MCF 10A (cell line): Measurements from ENCODE around the gene CCDC6. TPM values are rescaled to one million over a fixed set of nuclear protein-coding genes. Genes with fewer than 3 reads are reported as not detected.
"Not testable (repeated sequence)": the region's sequence is repeated elsewhere in the genome, so short reads cannot be mapped to it uniquely, and the experiment has no call there.

Experiments used
- BruUV-seq: library from RNA; stranded (reverse); fragments of 400-500 nt; replicated peaks from 2 replicates; lab custom pipeline; 2021; lab: Mats Ljungman, UMichigan
- CTCF ChIA-PET: fragments of 300-600 bp; sonication (Branson Sonifier 250); formaldehyde crosslinking; extraction: SDS; loops from one replicate; lab custom pipeline; 2021; ENCODE audit warnings: antibody characterized with exemption, inconsistent platforms; lab: Yijun Ruan, JAX
- POLR2A ChIA-PET: fragments of 300-600, 350-650 bp; sonication (Branson Sonifier 250); formaldehyde crosslinking; extraction: SDS; loops from one replicate; lab custom pipeline; 2020; ENCODE audit warnings: antibody characterized with exemption, inconsistent platforms; lab: Yijun Ruan, JAX
- DNase-seq: peaks from one replicate; pipeline ENCODE4 v3.0.0-alpha.2; 2018; ENCODE audit not compliant: unreplicated experiment
- H3K27ac Mint-ChIP-seq: one replicate; pipeline ENCODE4 v1.8.0; 2022; ENCODE audit warnings: mild to moderate bottlenecking, low read depth, mixed read lengths; ENCODE audit not compliant: unreplicated experiment
- H3K27me3 Mint-ChIP-seq: one replicate; pipeline ENCODE4 v1.8.0; 2022; ENCODE audit warnings: mixed read lengths; ENCODE audit not compliant: insufficient read depth, unreplicated experiment
- H3K36me3 Mint-ChIP-seq: one replicate; pipeline ENCODE4 v1.8.0; 2022; ENCODE audit warnings: mild to moderate bottlenecking, moderate library complexity, mixed read lengths; ENCODE audit not compliant: insufficient read depth, unreplicated experiment
- H3K4me1 Mint-ChIP-seq: one replicate; pipeline ENCODE4 v1.8.0; 2022; ENCODE audit warnings: mixed read lengths; ENCODE audit not compliant: insufficient read depth, unreplicated experiment
- H3K4me3 Mint-ChIP-seq: one replicate; pipeline ENCODE4 v1.8.0; 2022; ENCODE audit warnings: mild to moderate bottlenecking, moderate library complexity, mixed read lengths; ENCODE audit not compliant: unreplicated experiment
- H3K9me3 Mint-ChIP-seq: one replicate; pipeline ENCODE4 v1.8.0; 2022; ENCODE audit warnings: mixed read lengths; ENCODE audit not compliant: unreplicated experiment
- intact Hi-C: fragments of 100-400 bp; cut with micrococcal nuclease; formaldehyde crosslinking; loops from 2 replicates; pipeline ENCODE4 v1.14.1; 2022
- total RNA-seq: library from RNA; stranded (reverse); gene quantifications from 2 replicates; pipeline ENCODE4 v1.2.3, GENCODE V29; 2022
- TF ChIP-seq, protein P1 (sequence below): fragments of 200-600 bp; IDR thresholded peaks from one replicate; pipeline ENCODE4 v1.8.0; 2022; ENCODE audit warnings: antibody characterized with exemption, mild to moderate bottlenecking; ENCODE audit not compliant: unreplicated experiment

The CCDC6 gene
- total RNA-seq, 1 experiment from 2014 or later: 66.4 TPM

DNA sequence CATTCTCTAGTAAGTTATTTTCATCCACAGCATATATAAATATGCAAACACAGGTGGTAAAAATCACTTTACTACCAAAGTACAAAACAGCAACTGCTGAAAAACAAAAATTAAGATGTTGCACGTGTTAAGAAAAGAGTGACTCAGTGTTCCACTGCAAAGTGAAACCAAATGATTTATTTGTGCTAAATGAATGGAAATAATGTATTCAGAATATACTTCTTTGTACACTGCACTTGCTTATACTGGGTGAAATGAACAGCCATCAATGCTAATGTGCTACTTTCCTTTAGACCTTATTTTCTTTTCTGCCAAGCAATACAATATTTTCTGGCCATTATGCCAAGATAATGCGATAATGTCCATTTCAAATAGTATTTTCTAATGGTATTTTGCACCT is 114.8 kb downstream of the CCDC6 start:
- POLR2A ChIA-PET: no interaction called here
- CTCF ChIA-PET: no interaction called here
- Mint-ChIP-seq H3K27ac (no peak overlapping the region), H3K36me3 (peaks cover 74% of the 10 kb centered on the region), H3K4me1 (no peaks in the 10 kb centered on the region), H3K9me3 (no peaks in the 10 kb centered on the region), H3K27me3 (no peaks in the 10 kb centered on the region), H3K4me3 (no peak overlapping the region)
- intact Hi-C loops: no loop called here
- no peak for DNase-seq
- TF ChIP-seq, protein P1, sequence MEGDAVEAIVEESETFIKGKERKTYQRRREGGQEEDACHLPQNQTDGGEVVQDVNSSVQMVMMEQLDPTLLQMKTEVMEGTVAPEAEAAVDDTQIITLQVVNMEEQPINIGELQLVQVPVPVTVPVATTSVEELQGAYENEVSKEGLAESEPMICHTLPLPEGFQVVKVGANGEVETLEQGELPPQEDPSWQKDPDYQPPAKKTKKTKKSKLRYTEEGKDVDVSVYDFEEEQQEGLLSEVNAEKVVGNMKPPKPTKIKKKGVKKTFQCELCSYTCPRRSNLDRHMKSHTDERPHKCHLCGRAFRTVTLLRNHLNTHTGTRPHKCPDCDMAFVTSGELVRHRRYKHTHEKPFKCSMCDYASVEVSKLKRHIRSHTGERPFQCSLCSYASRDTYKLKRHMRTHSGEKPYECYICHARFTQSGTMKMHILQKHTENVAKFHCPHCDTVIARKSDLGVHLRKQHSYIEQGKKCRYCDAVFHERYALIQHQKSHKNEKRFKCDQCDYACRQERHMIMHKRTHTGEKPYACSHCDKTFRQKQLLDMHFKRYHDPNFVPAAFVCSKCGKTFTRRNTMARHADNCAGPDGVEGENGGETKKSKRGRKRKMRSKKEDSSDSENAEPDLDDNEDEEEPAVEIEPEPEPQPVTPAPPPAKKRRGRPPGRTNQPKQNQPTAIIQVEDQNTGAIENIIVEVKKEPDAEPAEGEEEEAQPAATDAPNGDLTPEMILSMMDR: no peak
- BruUV-seq: no TSS peak

DNA sequence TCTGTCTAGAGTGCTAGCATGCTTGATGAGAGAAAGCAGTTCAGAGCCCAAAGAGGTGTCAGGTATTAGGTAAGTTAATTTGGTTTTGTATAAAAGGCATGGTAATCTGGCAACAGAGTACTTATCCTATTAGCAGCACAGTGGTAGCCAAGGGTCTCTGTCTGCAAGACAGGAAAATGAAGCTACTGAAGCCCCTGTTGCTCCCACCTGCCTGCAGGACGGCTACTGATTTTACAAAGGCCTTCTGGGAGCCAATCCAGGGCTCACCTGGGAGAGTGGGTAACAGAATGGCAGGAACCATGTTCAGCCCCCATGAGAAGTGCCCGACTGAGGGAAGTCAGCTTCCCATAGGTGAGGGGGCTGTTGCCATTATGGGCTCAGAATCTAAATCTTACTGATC is 116.3 kb downstream of the CCDC6 start:
- BruUV-seq, DNase-seq, H3K9me3 Mint-ChIP-seq, H3K27ac Mint-ChIP-seq, H3K27me3 Mint-ChIP-seq, H3K4me3 Mint-ChIP-seq, POLR2A ChIA-PET, intact Hi-C loops, H3K4me1 Mint-ChIP-seq: not testable (repeated sequence)
- CTCF ChIA-PET: interaction anchor here (0.6 to 1.4 kb wide), 2 partner anchors 18 to 310 kb away, joined by 3 to 4 read pairs; no protein-coding TSS in a partner anchor
- H3K36me3 Mint-ChIP-seq: peaks cover 59% of the 10 kb centered on the region

DNA sequence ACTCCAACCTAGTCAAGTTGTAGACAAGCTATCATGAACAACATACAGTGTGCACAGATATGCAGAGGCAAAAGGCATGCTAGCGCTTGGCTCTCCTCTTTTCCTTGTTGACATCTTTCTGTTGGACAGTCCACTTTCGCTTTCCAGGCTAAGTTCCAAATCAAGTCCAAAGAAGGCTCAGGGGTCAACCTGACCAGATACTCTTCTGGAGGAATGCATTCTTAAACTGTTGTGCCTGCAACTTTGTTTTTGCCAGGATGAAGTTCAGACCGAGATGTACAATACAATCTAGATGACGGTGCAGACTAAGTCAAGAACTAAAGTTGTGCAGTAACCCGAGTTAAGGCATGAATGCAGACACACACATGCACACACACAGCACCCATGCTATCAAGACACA is 117.4 kb downstream of the CCDC6 start:
- POLR2A ChIA-PET, CTCF ChIA-PET, BruUV-seq: not testable (repeated sequence)

DNA sequence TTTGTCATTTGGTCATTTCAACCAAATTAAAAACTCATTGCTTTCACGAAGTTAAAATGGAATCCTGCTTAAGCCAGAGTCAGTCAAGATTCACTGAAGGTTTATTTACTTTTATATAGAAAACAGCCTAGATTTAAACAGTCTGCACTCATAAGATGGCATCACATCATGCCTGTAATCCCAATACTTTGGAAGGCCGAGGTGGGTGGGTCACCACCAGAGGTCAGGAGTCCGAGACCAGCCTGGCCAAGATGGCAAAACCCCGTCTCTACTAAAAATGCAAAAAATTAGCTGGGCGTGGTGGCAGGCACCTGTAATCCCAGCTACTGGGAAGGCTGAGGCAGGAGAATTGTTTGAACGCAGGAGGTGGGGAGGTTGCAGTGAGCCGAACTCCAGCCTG is 119.3 kb downstream of the CCDC6 start:
- H3K9me3 Mint-ChIP-seq, H3K4me3 Mint-ChIP-seq, intact Hi-C loops, POLR2A ChIA-PET, H3K27ac Mint-ChIP-seq, DNase-seq, CTCF ChIA-PET, BruUV-seq, H3K27me3 Mint-ChIP-seq, H3K4me1 Mint-ChIP-seq: not testable (repeated sequence)
- H3K36me3 Mint-ChIP-seq: peaks cover 32% of the 10 kb centered on the region

More for the DNA sequence above, 117.4 kb downstream of the CCDC6 start:
- H3K27ac Mint-ChIP-seq, H3K4me3 Mint-ChIP-seq, H3K27me3 Mint-ChIP-seq, H3K4me1 Mint-ChIP-seq, H3K9me3 Mint-ChIP-seq, intact Hi-C loops, DNase-seq: not testable (repeated sequence)
- H3K36me3 Mint-ChIP-seq: peaks cover 48% of the 10 kb centered on the region

DNA sequence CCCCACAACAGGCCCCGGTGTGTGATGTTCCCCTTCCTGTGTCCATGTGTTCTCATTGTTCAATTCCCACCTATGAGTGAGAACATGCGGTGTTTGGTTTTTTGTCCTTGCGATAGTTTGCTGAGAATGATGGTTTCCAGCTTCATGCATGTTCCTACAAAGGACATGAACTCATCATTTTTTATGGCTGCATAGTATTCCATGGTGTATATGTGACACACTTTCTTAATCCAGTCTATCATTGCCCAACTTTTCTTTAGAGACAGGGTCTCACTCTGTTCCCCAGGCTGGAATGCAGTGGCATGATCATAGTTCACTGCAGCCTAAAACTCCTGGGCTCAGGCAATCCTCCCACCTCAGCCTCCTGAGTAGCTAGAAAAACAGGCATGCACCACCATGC is 120.9 kb downstream of the CCDC6 start:
- H3K27ac Mint-ChIP-seq, BruUV-seq, H3K27me3 Mint-ChIP-seq, DNase-seq, H3K9me3 Mint-ChIP-seq, H3K4me3 Mint-ChIP-seq, H3K4me1 Mint-ChIP-seq, intact Hi-C loops: not testable (repeated sequence)
- CTCF ChIA-PET: interaction anchor here (0.7 to 0.8 kb wide), 2 partner anchors 12 to 491 kb away, joined by 3 to 4 read pairs; no protein-coding TSS in a partner anchor
- peaks cover 16% of the 10 kb centered on the region for H3K36me3 Mint-ChIP-seq
- POLR2A ChIA-PET: interaction anchor here (0.6 kb wide), 1 partner anchor 666 kb away, joined by 3 read pairs; no protein-coding TSS in a partner anchor

DNA sequence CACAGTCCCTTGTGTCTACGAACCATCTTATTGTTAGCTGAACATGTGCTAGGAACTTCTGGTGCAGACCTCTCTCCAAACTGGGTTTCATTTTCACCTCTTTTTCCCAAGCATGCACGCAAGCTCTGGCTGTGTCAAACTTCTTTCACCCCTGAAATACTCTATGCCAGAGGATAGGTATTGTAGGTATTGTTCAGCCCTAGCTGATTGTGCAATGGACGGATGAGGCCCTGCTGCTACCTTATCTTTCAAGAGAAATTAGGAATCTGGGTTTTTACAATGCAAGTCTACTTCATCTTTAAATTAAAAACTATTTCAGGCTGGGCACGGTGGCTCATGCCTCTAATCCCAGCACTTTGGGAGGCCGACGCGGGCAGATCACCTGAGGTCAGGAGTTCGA is 124.8 kb downstream of the CCDC6 start:
- intact Hi-C loops: no loop called here
- ChIA-PET POLR2A (interaction anchor here (1.2 kb wide), 1 partner anchor 9 kb away, joined by 4 read pairs; no protein-coding TSS in a partner anchor), CTCF (interaction anchor here (0.6 to 1.3 kb wide), 3 partner anchors 145 to 743 kb away, joined by 3 to 4 read pairs (median 3); no protein-coding TSS in a partner anchor)
- Mint-ChIP-seq H3K4me3 (no peak overlapping the region), H3K27ac (no peak overlapping the region), H3K4me1 (no peaks in the 10 kb centered on the region), H3K27me3 (no peaks in the 10 kb centered on the region), H3K9me3 (no peaks in the 10 kb centered on the region), H3K36me3 (no peaks in the 10 kb centered on the region)
- BruUV-seq: no TSS peak
- DNase-seq: no peak
- TF ChIP-seq, protein P1: no peak
